ENCODE measurements around the gene PRC1. TPM values are rescaled to one million over a fixed set of nuclear protein-coding genes. Genes with fewer than 3 reads are reported as not detected.

PRC1 gene
- total and polyA plus RNA-seq, 10 donors, result 6.0 to 40.0 (median 11.7) TPM

- intact Hi-C loops (cut with DNase I; ENCODE audit: low total_unique reads), result no loop called here
- H3K9me3 ChIP-seq, result no peaks in the 10 kb centered on the region
- H3K27ac ChIP-seq, result peak within 1 kb of the TSS; percentile 95 to 99 (median 98)
- H3K4me1 ChIP-seq, result peaks cover 43 to 91% (median 79%) of the 10 kb centered on the region in 6 donors
- no peaks in the 10 kb centered on the region for H3K27me3 ChIP-seq (replicated peaks in 1 of 7)
- H3K4me3 ChIP-seq, result peak within 1 kb of the TSS; percentile 72 to 83 (median 76)
- TF ChIP-seq, protein P1, sequence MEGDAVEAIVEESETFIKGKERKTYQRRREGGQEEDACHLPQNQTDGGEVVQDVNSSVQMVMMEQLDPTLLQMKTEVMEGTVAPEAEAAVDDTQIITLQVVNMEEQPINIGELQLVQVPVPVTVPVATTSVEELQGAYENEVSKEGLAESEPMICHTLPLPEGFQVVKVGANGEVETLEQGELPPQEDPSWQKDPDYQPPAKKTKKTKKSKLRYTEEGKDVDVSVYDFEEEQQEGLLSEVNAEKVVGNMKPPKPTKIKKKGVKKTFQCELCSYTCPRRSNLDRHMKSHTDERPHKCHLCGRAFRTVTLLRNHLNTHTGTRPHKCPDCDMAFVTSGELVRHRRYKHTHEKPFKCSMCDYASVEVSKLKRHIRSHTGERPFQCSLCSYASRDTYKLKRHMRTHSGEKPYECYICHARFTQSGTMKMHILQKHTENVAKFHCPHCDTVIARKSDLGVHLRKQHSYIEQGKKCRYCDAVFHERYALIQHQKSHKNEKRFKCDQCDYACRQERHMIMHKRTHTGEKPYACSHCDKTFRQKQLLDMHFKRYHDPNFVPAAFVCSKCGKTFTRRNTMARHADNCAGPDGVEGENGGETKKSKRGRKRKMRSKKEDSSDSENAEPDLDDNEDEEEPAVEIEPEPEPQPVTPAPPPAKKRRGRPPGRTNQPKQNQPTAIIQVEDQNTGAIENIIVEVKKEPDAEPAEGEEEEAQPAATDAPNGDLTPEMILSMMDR (IDR thresholded peaks at IDR 0.05 in 8 of 11, conservative IDR thresholded peaks at IDR 0.05 in 3 of 11), result peak; percentile 92 to 99 (median 98)
- TF ChIP-seq POLR2A (IDR thresholded peaks at IDR 0.05), result peak; percentile 15 to 44 (median 22)
- peak; percentile 93 to 96 (median 94) for TF ChIP-seq POLR2AphosphoS5 (IDR thresholded peaks at IDR 0.05)
- peak; percentile 98 for DNase-seq
- 0 to 2% (median 1%) methylated on average over 35 to 52 of the region's 52 CpGs for WGBS, 5 donors
- H3K36me3 ChIP-seq, result peaks cover 0 to 8% (median 0%) of the 10 kb centered on the region in 6 donors
Observed at GRCh38 chr15:90931828-90932659, 62.3 kb downstream of the PRC1 start, which contains the start of gene HDDC3. Gene HDDC3, minus strand, starts transcription at chr15:90932549. Its CDS starts 9 bp downstream, at chr15:90932540.

- peak overlapping the region; percentile 72 to 83 (median 76) for H3K4me3 ChIP-seq
- TF ChIP-seq POLR2AphosphoS5 (IDR thresholded peaks at IDR 0.05) (no peak), POLR2A (IDR thresholded peaks at IDR 0.05) (no peak)
- TF ChIP-seq, protein P1 (IDR thresholded peaks at IDR 0.05 in 8 of 11, conservative IDR thresholded peaks at IDR 0.05 in 3 of 11), result peak in 2 of 11 experiments; percentile 64 to 65
- 10 to 18% (median 14%) methylated on average over 6 of the region's 6 CpGs for WGBS, 5 donors
Observed at GRCh38 chr15:90931575-90931827, 62.8 kb downstream of the PRC1 start.

GRCh38 chr15:90930861-90931574 lies 63.3 kb downstream of the PRC1 start:
- TF ChIP-seq POLR2AphosphoS5 (IDR thresholded peaks at IDR 0.05) (no peak), POLR2A (IDR thresholded peaks at IDR 0.05) (no peak)
- TF ChIP-seq, protein P1 (IDR thresholded peaks at IDR 0.05 in 8 of 11, conservative IDR thresholded peaks at IDR 0.05 in 3 of 11), result no peak
- H3K4me1 ChIP-seq, result peaks cover 38 to 81% (median 69%) of the 10 kb centered on the region in 6 donors
- intact Hi-C loops (cut with DNase I; ENCODE audit: low total_unique reads), result no loop called here
- peak overlapping the region in 7 of 8 donors; percentile 40 to 83 (median 74) for H3K4me3 ChIP-seq
- 61 to 69% (median 64%) methylated on average over 15 of the region's 15 CpGs for WGBS, 5 donors
- H3K27ac ChIP-seq, result peak overlapping the region; percentile 95 to 99 (median 98)
- DNase-seq, result no peak
- no peaks in the 10 kb centered on the region for H3K27me3 ChIP-seq (replicated peaks in 1 of 7)
- H3K9me3 ChIP-seq, result no peaks in the 10 kb centered on the region
- no peaks in the 10 kb centered on the region for H3K36me3 ChIP-seq

More at GRCh38 chr15:90931575-90931827, 62.8 kb downstream of the PRC1 start:
- Histone ChIP-seq H3K9me3 (no peaks in the 10 kb centered on the region), H3K27ac (peak overlapping the region; percentile 95 to 99 (median 98)), H3K36me3 (peaks cover 0 to 2% (median 0%) of the 10 kb centered on the region in 6 donors), H3K4me1 (peaks cover 43 to 85% (median 73%) of the 10 kb centered on the region in 6 donors), H3K27me3 (replicated peaks in 1 of 7) (no peaks in the 10 kb centered on the region)
- intact Hi-C loops (cut with DNase I; ENCODE audit: low total_unique reads), result no loop called here
- no peak for DNase-seq
